Measurements from ENCODE around the gene KIAA1210.

- TF ChIP-seq CTCF (conservative IDR thresholded peaks at IDR 0.05; ENCODE audit: low read depth, low read length): no peak
- no peak for TF ChIP-seq EZH2 (IDR thresholded peaks at IDR 0.05; ENCODE audit: borderline replicate concordance, low read depth, low read length, poor library complexity, severe bottlenecking)
Observed at GRCh38 chrX:119090627-119091026, 37.0 kb downstream of the KIAA1210 start.

Measured in A673 (cell line).